WTC11 (cell line): ENCODE results near the gene MYH14. TPM values are rescaled to one million over a fixed set of nuclear protein-coding genes. Genes with fewer than 3 reads are reported as not detected.

Source experiments
- ATAC-seq: fragments of 200-7000 bp; cut with Tn5 transposase; 2 replicates; pipeline ENCODE4 v1.10.0; 2021; ENCODE audit warnings: mild to moderate bottlenecking, moderate library complexity
- CTCF ChIA-PET: fragments of 300-600 bp; sonication (Branson Sonifier 250); formaldehyde crosslinking; loops from one replicate; lab custom pipeline; 2021; ENCODE audit warnings: antibody characterized with exemption; lab: Charles Lee
- POLR2A ChIA-PET: fragments of 350-600 bp; sonication (Branson Sonifier 250); formaldehyde crosslinking; loops from one replicate; lab custom pipeline; 2021; ENCODE audit warnings: antibody characterized with exemption; lab: Charles Lee
- DNase-seq: peaks from one replicate; pipeline ENCODE4 v3.0.0; 2021; ENCODE audit warnings: low spot score
- H3K27ac Mint-ChIP-seq: 2 replicates; pipeline ENCODE4 v1.8.0; 2021; ENCODE audit warnings: mixed read lengths
- H3K27me3 Mint-ChIP-seq: 2 replicates; pipeline ENCODE4 v1.8.0; 2021; ENCODE audit warnings: low read depth, mild to moderate bottlenecking, moderate library complexity, mixed read lengths
- H3K36me3 Mint-ChIP-seq: 2 replicates; pipeline ENCODE4 v1.8.0; 2021; ENCODE audit warnings: mixed read lengths
- H3K4me1 Mint-ChIP-seq: 2 replicates; pipeline ENCODE4 v1.8.0; 2022; ENCODE audit warnings: mixed read lengths
- H3K4me3 Mint-ChIP-seq: 2 replicates; pipeline ENCODE4 v1.8.0; 2021; ENCODE audit warnings: mild to moderate bottlenecking, moderate library complexity, mixed read lengths
- H3K9me3 Mint-ChIP-seq: 2 replicates; pipeline ENCODE4 v1.8.0; 2021; ENCODE audit warnings: mixed read lengths
- ARID4B ChIP-seq: sonication (generic); formaldehyde crosslinking; IDR thresholded peaks from 2 replicates; pipeline ENCODE4 v1.8.0; 2023; ENCODE audit warnings: missing genetic modification reagents, mild to moderate bottlenecking, borderline replicate concordance
- CDX4 ChIP-seq: fragments of 250-450 bp; sonication (Bioruptor Pico); IDR thresholded peaks from 2 replicates; pipeline ENCODE4 v1.9.0; 2021; ENCODE audit warnings: moderate library complexity, mild to moderate bottlenecking, inconsistent platforms, borderline replicate concordance
- CREM ChIP-seq: sonication (generic); formaldehyde crosslinking; IDR thresholded peaks from 2 replicates; pipeline ENCODE4 v1.8.1; 2022; ENCODE audit warnings: mild to moderate bottlenecking, missing genetic modification reagents, moderate library complexity
- EMX1 ChIP-seq: fragments of 250-450 bp; sonication (Bioruptor Pico); IDR thresholded peaks from 2 replicates; pipeline ENCODE4 v1.8.0; 2021; ENCODE audit warnings: mild to moderate bottlenecking
- ESRRA ChIP-seq: sonication (generic); formaldehyde crosslinking; IDR thresholded peaks from 2 replicates; pipeline ENCODE4 v1.8.1; 2022; ENCODE audit warnings: mild to moderate bottlenecking, missing genetic modification reagents, borderline replicate concordance
- GRHL2 ChIP-seq: fragments of 250-450 bp; sonication (Bioruptor Pico); IDR thresholded peaks from 2 replicates; pipeline ENCODE4 v1.8.0; 2022; ENCODE audit warnings: mild to moderate bottlenecking, moderate library complexity; ENCODE audit not compliant: insufficient replicate concordance, severe bottlenecking
- IRF1 ChIP-seq: sonication (generic); formaldehyde crosslinking; IDR thresholded peaks from 2 replicates; pipeline ENCODE4 v1.8.0; 2023; ENCODE audit warnings: missing genetic modification reagents
- MAX ChIP-seq: sonication (generic); formaldehyde crosslinking; IDR thresholded peaks from 2 replicates; pipeline ENCODE4 v1.8.0; 2022; ENCODE audit warnings: mild to moderate bottlenecking, missing genetic modification reagents
- MYBL2 ChIP-seq: sonication (generic); formaldehyde crosslinking; IDR thresholded peaks from 2 replicates; pipeline ENCODE4 v1.8.1; 2023; ENCODE audit warnings: mild to moderate bottlenecking, moderate library complexity, missing genetic modification reagents
- RELA ChIP-seq: sonication (generic); formaldehyde crosslinking; IDR thresholded peaks from 2 replicates; pipeline ENCODE4 v1.8.1; 2022; ENCODE audit warnings: missing genetic modification reagents, mild to moderate bottlenecking, borderline replicate concordance
- SOX15 ChIP-seq: fragments of 250-450 bp; sonication (Bioruptor Pico); IDR thresholded peaks from 2 replicates; pipeline ENCODE4 v1.9.0; 2021; ENCODE audit warnings: mild to moderate bottlenecking
- TEAD1 ChIP-seq: sonication (generic); formaldehyde crosslinking; IDR thresholded peaks from 2 replicates; pipeline ENCODE4 v1.8.0; 2022; ENCODE audit warnings: mild to moderate bottlenecking, missing genetic modification reagents
- TEAD4 ChIP-seq: sonication (generic); formaldehyde crosslinking; IDR thresholded peaks from 2 replicates; pipeline ENCODE4 v1.8.0; 2022; ENCODE audit warnings: mild to moderate bottlenecking, missing genetic modification reagents
- USF2 ChIP-seq: sonication (generic); formaldehyde crosslinking; IDR thresholded peaks from 2 replicates; pipeline ENCODE4 v1.8.1; 2023; ENCODE audit warnings: mild to moderate bottlenecking, missing genetic modification reagents, moderate library complexity
- ZMAT4 ChIP-seq: fragments of 250-450 bp; sonication (Bioruptor Pico); IDR thresholded peaks from 2 replicates; pipeline ENCODE4 v1.9.0; 2021; ENCODE audit warnings: mild to moderate bottlenecking
- ZNF138 ChIP-seq: sonication (generic); formaldehyde crosslinking; conservative IDR thresholded peaks from 2 replicates; pipeline ENCODE4 v1.8.1; 2022; ENCODE audit warnings: mild to moderate bottlenecking, moderate library complexity, missing genetic modification reagents
- ZNF396 ChIP-seq: fragments of 250-450 bp; sonication (Bioruptor Pico); IDR thresholded peaks from 2 replicates; pipeline ENCODE4 v1.8.0; 2021; ENCODE audit warnings: mild to moderate bottlenecking, moderate library complexity, borderline replicate concordance
- ZNF532 ChIP-seq: fragments of 250-450 bp; sonication (Bioruptor Pico); IDR thresholded peaks from 2 replicates; pipeline ENCODE4 v1.9.0; 2021; ENCODE audit warnings: mild to moderate bottlenecking, borderline replicate concordance
- total RNA-seq: library from RNA; stranded (reverse); gene quantifications from 3 replicates; pipeline ENCODE4 v1.2.3, GENCODE V29; 2021

MYH14 gene
- total RNA-seq, 1 experiment from 2014 or later = 25.8 TPM

GRCh38 chr19:50301607-50301971 is 98.2 kb downstream of the MYH14 start (continued):
- TF ChIP-seq ZNF138 (no peak), CREM (CRISPR knock-in tag) (no peak), ESRRA (CRISPR knock-in tag) (no peak), IRF1 (CRISPR knock-in tag) (no peak), CDX4 (CRISPR knock-in tag) (no peak), RELA (CRISPR knock-in tag) (no peak), SOX15 (CRISPR knock-in tag) (no peak), ZMAT4 (CRISPR knock-in tag) (no peak), USF2 (CRISPR knock-in tag) (no peak)

GRCh38 chr19:50303558-50303957 is 100.1 kb downstream of the MYH14 start:
- ATAC-seq = no peak
- Mint-ChIP-seq H3K4me1 (no peaks in the 10 kb centered on the region), H3K36me3 (peaks cover 54% of the 10 kb centered on the region), H3K27ac (no peak overlapping the region), H3K27me3 (peaks cover 57% of the 10 kb centered on the region), H3K9me3 (peaks cover 19% of the 10 kb centered on the region), H3K4me3 (no peak overlapping the region)
- POLR2A ChIA-PET = no interaction called here
- CTCF ChIA-PET = no interaction called here
- no peak for DNase-seq
- no peak for TF ChIP-seq GRHL2 (CRISPR knock-in tag)
- TF ChIP-seq EMX1 (CRISPR knock-in tag) = no peak
- no peak for TF ChIP-seq ZNF396 (CRISPR knock-in tag)
- no peak for TF ChIP-seq MAX
- no peak for TF ChIP-seq IRF1 (CRISPR knock-in tag)
- TF ChIP-seq TEAD1 (CRISPR knock-in tag) = no peak
- TF ChIP-seq TEAD4 (CRISPR knock-in tag) = no peak
- TF ChIP-seq ARID4B (CRISPR knock-in tag) = no peak
- TF ChIP-seq MYBL2 (CRISPR knock-in tag) = no peak
- TF ChIP-seq ZNF532 (CRISPR knock-in tag) = no peak
